ENCODE data around the gene GNAQ.

DNA sequence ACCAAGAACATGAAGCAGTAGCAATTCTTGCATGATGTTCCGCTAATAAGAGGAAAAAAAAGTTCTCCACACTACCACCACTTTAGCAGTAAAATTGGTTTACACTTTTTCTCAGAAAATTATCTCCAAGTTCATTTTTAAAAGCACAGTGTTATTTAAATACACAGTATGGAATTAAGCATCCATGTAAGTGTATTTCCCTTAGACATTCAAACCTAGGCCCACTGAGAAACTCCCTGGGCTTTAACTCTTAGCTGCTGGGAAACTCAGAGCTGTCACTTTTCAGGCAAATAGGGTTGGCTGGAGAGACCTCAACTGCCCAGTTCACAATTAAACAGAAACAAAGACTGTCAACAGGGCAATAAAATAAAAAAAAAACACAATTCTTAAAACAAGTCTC lies 2.7 kb downstream of the GNAQ start:
- no peak for TF ChIP-seq CTCF (IDR thresholded peaks at IDR 0.05)
- TF ChIP-seq ZFX (IDR thresholded peaks at IDR 0.05; ENCODE audit: borderline replicate concordance), result no peak

All from 22Rv1 (cell line).